ENCODE results near the gene TLR9.
A peak's percentile ranks its signal among the peaks of the same experiment; 100 is the strongest.

Gene TLR9

GRCh38 chr3:52254608-52255007, 29.2 kb upstream of the TLR9 start:
- no peak for DNase-seq (ENCODE audit: low read depth)
- no peak overlapping the region for H3K4me3 ChIP-seq (ENCODE audit: low read depth, low read length)
- TF ChIP-seq CTCF (IDR thresholded peaks at IDR 0.05; ENCODE audit: insufficient read depth, low read depth, low read length, missing control alignments) = no peak

- H3K4me3 ChIP-seq (ENCODE audit: low read depth, low read length) = no peak overlapping the region
- no peak for TF ChIP-seq CTCF (IDR thresholded peaks at IDR 0.05; ENCODE audit: insufficient read depth, low read depth, low read length, missing control alignments)
- DNase-seq (ENCODE audit: low read depth) = peak; percentile 92
Observed at GRCh38 chr3:52253314-52254304, 28.2 kb upstream of the TLR9 start.

- H3K4me3 ChIP-seq (ENCODE audit: low read depth, low read length) = no peak overlapping the region
- no peak for TF ChIP-seq CTCF (IDR thresholded peaks at IDR 0.05; ENCODE audit: insufficient read depth, low read depth, low read length, missing control alignments)
- DNase-seq (ENCODE audit: low read depth) = no peak
Observed at GRCh38 chr3:52250122-52250521, 24.7 kb upstream of the TLR9 start.

- no peak for DNase-seq (ENCODE audit: low read depth)
- no peak overlapping the region for H3K4me3 ChIP-seq (ENCODE audit: low read depth, low read length)
- TF ChIP-seq CTCF (IDR thresholded peaks at IDR 0.05; ENCODE audit: insufficient read depth, low read depth, low read length, missing control alignments) = no peak
Observed at GRCh38 chr3:52249683-52250082, 24.2 kb upstream of the TLR9 start.

GRCh38 chr3:52248816-52249547, 23.5 kb upstream of the TLR9 start:
- no peak for TF ChIP-seq CTCF (IDR thresholded peaks at IDR 0.05; ENCODE audit: insufficient read depth, low read depth, low read length, missing control alignments)
- no peak overlapping the region for H3K4me3 ChIP-seq (ENCODE audit: low read depth, low read length)
- no peak for DNase-seq (ENCODE audit: low read depth)

- no peak overlapping the region for H3K4me3 ChIP-seq (ENCODE audit: low read depth, low read length)
- TF ChIP-seq CTCF (IDR thresholded peaks at IDR 0.05; ENCODE audit: insufficient read depth, low read depth, low read length, missing control alignments) = no peak
- DNase-seq (ENCODE audit: low read depth) = no peak
Observed at GRCh38 chr3:52248165-52248541, 22.7 kb upstream of the TLR9 start.
